ENCODE measurements around the gene CADM1.

CADM1 gene

GRCh38 chr11:115349335-115350017 is 154.7 kb downstream of the CADM1 start:
- no peak overlapping the region for H2BK120ac ChIP-seq (ENCODE audit: low read depth, low read length)
- no peak overlapping the region for H2BK12ac ChIP-seq (ENCODE audit: low read length)
- no peaks in the 10 kb centered on the region for H3K9me3 ChIP-seq (replicated peaks in 1 of 2; ENCODE audit: control insufficient read depth in 2 of 2, insufficient read depth in 1 of 2, low read depth in 1 of 2, low read length in 2 of 2)
- WGBS, 2 donors (ENCODE audit: extremely low coverage in 2 of 2, insufficient read length in 2 of 2, insufficient replicate concordance in 1 of 2): no CpG with 5 or more reads among the region's 7 CpGs
- H2BK15ac ChIP-seq (ENCODE audit: low read length): no peak overlapping the region
- no peak overlapping the region for H3K23ac ChIP-seq (ENCODE audit: low read depth, low read length, poor library complexity)
- no peak overlapping the region for H3K14ac ChIP-seq (ENCODE audit: low read length)
- H4K91ac ChIP-seq (ENCODE audit: low read depth, low read length, poor library complexity): no peak overlapping the region
- DNase-seq (ENCODE audit: low spot score): no peak
- no peak overlapping the region for H3K4ac ChIP-seq (ENCODE audit: low read length)
- H2AFZ ChIP-seq (ENCODE audit: low read length): no peak overlapping the region
- no peak overlapping the region for H3K9ac ChIP-seq (ENCODE audit: low read depth, low read length, poor library complexity)
- no peaks in the 10 kb centered on the region for H3K36me3 ChIP-seq (replicated peaks in 1 of 2; ENCODE audit: control insufficient read depth in 2 of 2, insufficient read depth in 2 of 2, low read length in 2 of 2)
- no peak overlapping the region for H3K27ac ChIP-seq (replicated peaks; ENCODE audit: low read length)
- no peaks in the 10 kb centered on the region for H3K27me3 ChIP-seq (ENCODE audit: control insufficient read depth in 3 of 3, insufficient read depth in 3 of 3, low read depth in 1 of 3, low read length in 3 of 3)
- no peak overlapping the region for H2AK5ac ChIP-seq (ENCODE audit: low read depth, low read length)
- no peak overlapping the region for H4K8ac ChIP-seq (ENCODE audit: low read depth, low read length)
- H3K18ac ChIP-seq (ENCODE audit: low read length): no peak overlapping the region
- H3K4me2 ChIP-seq (ENCODE audit: insufficient read depth, low read length, poor library complexity, severe bottlenecking): no peak overlapping the region
- H3K4me3 ChIP-seq (ENCODE audit: low read length in 2 of 2): no peak overlapping the region
- H3K79me1 ChIP-seq (ENCODE audit: low read depth, low read length): no peaks in the 10 kb centered on the region
- H3K4me1 ChIP-seq (ENCODE audit: control insufficient read depth in 2 of 2, insufficient read depth in 1 of 2, low read depth in 1 of 2, low read length in 2 of 2): peaks cover 8 to 14% of the 10 kb centered on the region in 2 donors
- no peak overlapping the region for H2BK5ac ChIP-seq (ENCODE audit: low read length)

GRCh38 chr11:115348416-115348815 is 155.8 kb downstream of the CADM1 start:
- Histone ChIP-seq H3K27me3 (ENCODE audit: control insufficient read depth in 3 of 3, insufficient read depth in 3 of 3, low read depth in 1 of 3, low read length in 3 of 3) (no peaks in the 10 kb centered on the region), H2BK120ac (ENCODE audit: low read depth, low read length) (no peak overlapping the region), H3K14ac (ENCODE audit: low read length) (no peak overlapping the region), H3K4me1 (ENCODE audit: control insufficient read depth in 2 of 2, insufficient read depth in 1 of 2, low read depth in 1 of 2, low read length in 2 of 2) (peaks cover 9 to 15% of the 10 kb centered on the region in 2 donors), H3K4ac (ENCODE audit: low read length) (no peak overlapping the region), H2AK5ac (ENCODE audit: low read depth, low read length) (no peak overlapping the region), H3K23ac (ENCODE audit: low read depth, low read length, poor library complexity) (no peak overlapping the region), H3K79me1 (ENCODE audit: low read depth, low read length) (no peaks in the 10 kb centered on the region), H3K4me2 (ENCODE audit: insufficient read depth, low read length, poor library complexity, severe bottlenecking) (no peak overlapping the region), H4K91ac (ENCODE audit: low read depth, low read length, poor library complexity) (no peak overlapping the region), H2AFZ (ENCODE audit: low read length) (no peak overlapping the region), H2BK12ac (ENCODE audit: low read length) (no peak overlapping the region), H3K9ac (ENCODE audit: low read depth, low read length, poor library complexity) (no peak overlapping the region), H3K27ac (replicated peaks; ENCODE audit: low read length) (no peak overlapping the region), H2BK5ac (ENCODE audit: low read length) (no peak overlapping the region), H3K4me3 (ENCODE audit: low read length in 2 of 2) (no peak overlapping the region), H4K8ac (ENCODE audit: low read depth, low read length) (no peak overlapping the region), H2BK15ac (ENCODE audit: low read length) (no peak overlapping the region), H3K18ac (ENCODE audit: low read length) (no peak overlapping the region), H3K9me3 (replicated peaks in 1 of 2; ENCODE audit: control insufficient read depth in 2 of 2, insufficient read depth in 1 of 2, low read depth in 1 of 2, low read length in 2 of 2) (no peaks in the 10 kb centered on the region), H3K36me3 (replicated peaks in 1 of 2; ENCODE audit: control insufficient read depth in 2 of 2, insufficient read depth in 2 of 2, low read length in 2 of 2) (no peaks in the 10 kb centered on the region)
- WGBS, 2 donors (ENCODE audit: extremely low coverage in 2 of 2, insufficient read length in 2 of 2, insufficient replicate concordance in 1 of 2): no CpG with 5 or more reads among the region's 6 CpGs
- no peak for DNase-seq (ENCODE audit: low spot score)

GRCh38 chr11:115347106-115347505 is 157.1 kb downstream of the CADM1 start:
- Histone ChIP-seq H3K4me1 (ENCODE audit: control insufficient read depth in 2 of 2, insufficient read depth in 1 of 2, low read depth in 1 of 2, low read length in 2 of 2) (peaks cover 9 to 15% of the 10 kb centered on the region in 2 donors), H3K4me2 (ENCODE audit: insufficient read depth, low read length, poor library complexity, severe bottlenecking) (no peak overlapping the region), H2BK120ac (ENCODE audit: low read depth, low read length) (no peak overlapping the region), H3K27ac (replicated peaks; ENCODE audit: low read length) (no peak overlapping the region), H2AFZ (ENCODE audit: low read length) (no peak overlapping the region), H3K4ac (ENCODE audit: low read length) (no peak overlapping the region), H3K4me3 (ENCODE audit: low read length in 2 of 2) (no peak overlapping the region), H3K27me3 (ENCODE audit: control insufficient read depth in 3 of 3, insufficient read depth in 3 of 3, low read depth in 1 of 3, low read length in 3 of 3) (no peaks in the 10 kb centered on the region), H2BK15ac (ENCODE audit: low read length) (no peak overlapping the region), H2BK5ac (ENCODE audit: low read length) (no peak overlapping the region), H3K36me3 (replicated peaks in 1 of 2; ENCODE audit: control insufficient read depth in 2 of 2, insufficient read depth in 2 of 2, low read length in 2 of 2) (no peaks in the 10 kb centered on the region), H3K23ac (ENCODE audit: low read depth, low read length, poor library complexity) (no peak overlapping the region), H3K79me1 (ENCODE audit: low read depth, low read length) (no peaks in the 10 kb centered on the region), H4K8ac (ENCODE audit: low read depth, low read length) (no peak overlapping the region), H3K18ac (ENCODE audit: low read length) (no peak overlapping the region), H3K14ac (ENCODE audit: low read length) (no peak overlapping the region), H4K91ac (ENCODE audit: low read depth, low read length, poor library complexity) (no peak overlapping the region), H3K9ac (ENCODE audit: low read depth, low read length, poor library complexity) (no peak overlapping the region), H2AK5ac (ENCODE audit: low read depth, low read length) (no peak overlapping the region), H3K9me3 (replicated peaks in 1 of 2; ENCODE audit: control insufficient read depth in 2 of 2, insufficient read depth in 1 of 2, low read depth in 1 of 2, low read length in 2 of 2) (no peaks in the 10 kb centered on the region), H2BK12ac (ENCODE audit: low read length) (no peak overlapping the region)
- WGBS, 2 donors (ENCODE audit: extremely low coverage in 2 of 2, insufficient read length in 2 of 2, insufficient replicate concordance in 1 of 2): no CpG with 5 or more reads among the region's 4 CpGs
- no peak for DNase-seq (ENCODE audit: low spot score)

GRCh38 chr11:115345840-115346239 is 158.4 kb downstream of the CADM1 start:
- WGBS, 2 donors (ENCODE audit: extremely low coverage in 2 of 2, insufficient read length in 2 of 2, insufficient replicate concordance in 1 of 2): no CpG with 5 or more reads among the region's 2 CpGs
- no peaks in the 10 kb centered on the region for H3K27me3 ChIP-seq (ENCODE audit: control insufficient read depth in 3 of 3, insufficient read depth in 3 of 3, low read depth in 1 of 3, low read length in 3 of 3)
- no peak overlapping the region for H2AK5ac ChIP-seq (ENCODE audit: low read depth, low read length)
- no peak overlapping the region for H3K4ac ChIP-seq (ENCODE audit: low read length)
- no peak overlapping the region for H3K23ac ChIP-seq (ENCODE audit: low read depth, low read length, poor library complexity)
- H3K9ac ChIP-seq (ENCODE audit: low read depth, low read length, poor library complexity): no peak overlapping the region
- H4K8ac ChIP-seq (ENCODE audit: low read depth, low read length): no peak overlapping the region
- no peak overlapping the region for H2BK120ac ChIP-seq (ENCODE audit: low read depth, low read length)
- no peaks in the 10 kb centered on the region for H3K36me3 ChIP-seq (replicated peaks in 1 of 2; ENCODE audit: control insufficient read depth in 2 of 2, insufficient read depth in 2 of 2, low read length in 2 of 2)
- H2BK15ac ChIP-seq (ENCODE audit: low read length): no peak overlapping the region
- H2BK12ac ChIP-seq (ENCODE audit: low read length): no peak overlapping the region
- no peak overlapping the region for H2BK5ac ChIP-seq (ENCODE audit: low read length)
- H3K79me1 ChIP-seq (ENCODE audit: low read depth, low read length): no peaks in the 10 kb centered on the region
- no peak overlapping the region for H3K4me3 ChIP-seq (ENCODE audit: low read length in 2 of 2)
- no peak overlapping the region for H4K91ac ChIP-seq (ENCODE audit: low read depth, low read length, poor library complexity)
- no peak overlapping the region for H3K27ac ChIP-seq (replicated peaks; ENCODE audit: low read length)
- H3K18ac ChIP-seq (ENCODE audit: low read length): no peak overlapping the region
- DNase-seq (ENCODE audit: low spot score): no peak
- H3K9me3 ChIP-seq (replicated peaks in 1 of 2; ENCODE audit: control insufficient read depth in 2 of 2, insufficient read depth in 1 of 2, low read depth in 1 of 2, low read length in 2 of 2): no peaks in the 10 kb centered on the region
- no peak overlapping the region for H3K14ac ChIP-seq (ENCODE audit: low read length)
- H2AFZ ChIP-seq (ENCODE audit: low read length): no peak overlapping the region
- peaks cover 9 to 15% of the 10 kb centered on the region in 2 donors for H3K4me1 ChIP-seq (ENCODE audit: control insufficient read depth in 2 of 2, insufficient read depth in 1 of 2, low read depth in 1 of 2, low read length in 2 of 2)
- no peak overlapping the region for H3K4me2 ChIP-seq (ENCODE audit: insufficient read depth, low read length, poor library complexity, severe bottlenecking)

Measured in neuronal stem cell (in vitro differentiated cells).